Stimulated activated CD4-positive, alpha-beta T cell treated with anti-CD3 and anti-CD28 coated beads, Interleukin-4, amount 100 ng/mL, for 1 hour (primary cell): ENCODE data around the gene GRIK1.

Experiments used
- DNase-seq: peaks from one replicate; pipeline ENCODE4 v3.0.0-alpha.2; 2020

GRIK1 gene

DNA sequence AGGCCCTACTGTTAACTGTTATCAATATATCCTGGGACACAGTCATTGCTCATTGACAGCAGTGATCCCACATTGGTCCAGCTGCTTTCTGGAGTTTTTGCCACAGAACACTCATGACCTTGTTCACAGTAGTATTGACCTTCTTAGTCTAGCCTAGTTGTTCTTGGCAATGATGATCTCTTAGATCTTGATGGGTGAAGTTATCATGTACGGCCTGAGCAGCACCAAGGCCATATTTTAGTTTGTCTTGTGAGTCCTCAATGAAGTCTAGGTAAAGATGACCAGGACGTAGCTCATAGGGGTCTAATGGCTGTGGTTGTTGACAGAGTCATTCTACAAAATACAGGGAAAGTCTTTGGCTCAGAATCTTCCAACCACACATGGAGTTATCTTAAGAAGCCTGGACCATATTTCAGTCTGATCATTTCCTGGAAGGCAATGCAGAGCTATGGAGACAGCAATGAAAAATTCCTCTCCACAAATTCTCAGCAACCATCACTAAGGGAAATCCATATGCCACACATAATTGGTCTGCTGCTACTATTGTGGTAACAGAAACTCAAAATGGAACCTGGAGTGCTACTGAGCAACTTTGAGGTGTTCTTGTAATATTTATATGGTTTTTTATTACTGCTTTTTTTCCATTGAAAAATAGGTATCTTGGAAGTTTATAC, 279.6 kb downstream of the GRIK1 start:
- DNase-seq, result no peak

DNA sequence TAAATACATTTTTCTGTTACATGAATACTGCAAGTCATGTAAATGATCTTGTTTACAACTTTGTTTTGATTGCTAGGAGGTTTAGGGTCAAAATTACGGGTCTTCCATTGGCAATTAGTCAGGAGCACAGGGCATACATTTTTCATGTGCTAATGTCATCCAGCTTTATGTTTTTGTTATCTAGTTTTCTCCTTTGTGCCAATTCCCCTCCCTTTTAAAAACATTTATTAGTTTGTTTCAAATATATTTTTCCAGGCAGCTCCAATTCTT, 280.9 kb downstream of the GRIK1 start:
- DNase-seq, result no peak

- DNase-seq, result no peak
These were observed 281.4 kb downstream of the GRIK1 start for GRCh38 chr21:29658177-29658933.

- no peak for DNase-seq
These were observed 282.4 kb downstream of the GRIK1 start for GRCh38 chr21:29657240-29657989.

- DNase-seq, result no peak
These were observed 283.1 kb downstream of the GRIK1 start for GRCh38 chr21:29656504-29657239.

DNA sequence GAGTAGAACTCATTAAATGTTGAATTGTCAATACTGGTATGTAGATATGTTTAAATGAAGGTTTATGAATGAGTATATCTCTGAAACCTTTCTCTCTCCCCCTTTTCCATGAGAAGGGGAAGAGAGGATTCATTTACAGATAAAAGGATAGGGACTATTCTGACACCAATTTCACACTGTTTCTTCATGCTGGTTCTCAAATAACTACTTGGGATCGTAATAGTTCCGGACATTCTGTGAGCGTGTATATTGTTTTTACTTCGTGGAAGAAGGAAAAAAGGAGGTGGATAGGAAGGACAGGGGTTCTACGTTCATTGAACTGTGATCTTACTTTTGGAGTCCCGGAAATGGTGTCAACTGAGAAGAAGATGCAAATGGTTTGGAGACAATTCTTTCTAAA, 284.2 kb downstream of the GRIK1 start:
- DNase-seq, result no peak

DNA sequence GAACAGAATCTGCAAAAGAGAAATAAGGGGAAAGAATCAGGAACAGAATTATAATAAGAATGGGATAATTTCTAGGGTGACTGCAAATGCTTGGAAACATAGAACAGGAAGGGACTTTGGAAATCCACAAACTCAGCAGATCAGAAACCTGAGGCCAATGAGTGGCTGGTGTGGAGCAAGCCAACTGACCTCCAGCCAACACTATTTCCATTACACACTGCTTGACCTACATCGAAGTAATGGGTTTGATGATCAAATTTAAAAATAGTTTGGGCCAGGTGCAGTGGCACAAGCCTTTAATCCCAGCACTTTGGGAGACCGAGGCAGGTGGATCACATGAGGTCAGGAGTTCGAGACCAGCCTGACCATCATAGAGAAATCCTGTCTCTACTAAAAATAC, 284.9 kb downstream of the GRIK1 start:
- DNase-seq, result no peak

DNA sequence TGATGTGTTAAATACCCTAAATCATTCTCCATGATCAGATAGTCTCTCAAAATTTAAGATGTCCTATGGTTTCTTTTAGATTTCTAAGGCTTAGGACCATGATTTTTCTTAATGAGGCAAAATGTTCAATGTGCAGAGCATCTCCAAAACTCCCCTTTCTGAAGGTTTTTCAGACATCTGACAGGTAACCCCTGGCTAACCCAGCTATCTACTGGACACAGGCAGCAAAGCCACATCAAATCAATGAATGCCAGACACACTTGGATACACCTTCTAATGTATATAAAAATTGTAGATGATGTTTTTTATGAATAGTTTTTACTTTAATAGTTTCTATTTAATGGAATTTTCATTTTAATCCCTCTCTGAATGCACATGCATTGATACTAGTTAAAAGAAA, 285.6 kb downstream of the GRIK1 start:
- no peak for DNase-seq

- DNase-seq, result no peak
These were observed 289.2 kb downstream of the GRIK1 start for GRCh38 chr21:29650523-29651022.

- DNase-seq, result no peak
These were observed 290.4 kb downstream of the GRIK1 start for GRCh38 chr21:29649406-29649814.

- DNase-seq, result no peak
These were observed 291.0 kb downstream of the GRIK1 start for GRCh38 chr21:29648710-29649240.

GRCh38 chr21:29647353-29647781, 292.4 kb downstream of the GRIK1 start:
- no peak for DNase-seq

- no peak for DNase-seq
These were observed 293.9 kb downstream of the GRIK1 start for GRCh38 chr21:29645666-29646553.

GRCh38 chr21:29643289-29643688, 296.5 kb downstream of the GRIK1 start:
- no peak for DNase-seq

- DNase-seq, result no peak
These were observed 297.1 kb downstream of the GRIK1 start for GRCh38 chr21:29642551-29643245.

DNA sequence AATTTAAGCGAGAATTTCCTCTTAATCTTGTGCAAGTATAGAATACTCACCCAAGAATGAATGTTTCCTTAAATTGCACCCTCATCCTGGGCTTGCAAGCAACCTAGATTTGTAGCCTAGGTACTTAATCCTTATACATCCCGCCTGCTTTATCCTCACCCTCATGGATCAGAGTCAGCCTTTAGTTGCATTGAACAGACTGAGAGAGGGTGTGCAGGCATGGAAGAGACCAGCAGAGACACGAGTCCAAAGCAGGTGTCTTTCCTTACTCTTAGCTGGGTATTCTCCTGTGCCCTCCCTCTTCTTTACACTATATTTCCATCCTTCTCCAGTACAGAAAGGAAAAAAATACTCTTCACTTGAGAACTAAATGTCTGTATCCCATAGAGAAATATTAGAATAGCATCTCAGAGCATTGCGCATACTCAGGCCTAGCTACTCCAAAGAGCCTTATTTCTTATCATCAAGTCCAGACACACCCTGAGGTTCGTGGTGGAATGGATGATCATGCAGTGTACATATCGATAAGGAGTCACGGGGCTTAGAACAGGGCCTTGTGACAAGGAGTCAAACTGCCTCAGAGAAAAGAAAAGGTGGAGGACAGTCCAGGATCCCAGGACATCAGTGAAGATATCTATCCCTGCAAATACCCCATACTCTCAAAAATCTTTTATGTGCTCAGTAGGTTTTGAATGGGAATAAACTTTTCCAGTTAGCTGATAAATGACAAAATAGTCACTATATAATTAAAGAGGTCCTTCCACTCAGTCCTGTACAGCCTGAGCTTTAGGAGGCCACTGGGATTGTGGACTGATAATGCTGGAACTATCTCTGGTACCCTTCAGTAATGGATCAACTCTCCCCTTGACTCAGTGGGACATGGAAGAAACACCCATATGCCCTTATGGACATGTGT, 297.9 kb downstream of the GRIK1 start:
- no peak for DNase-seq

GRCh38 chr21:29641001-29641634, 298.7 kb downstream of the GRIK1 start:
- no peak for DNase-seq

GRCh38 chr21:29640080-29640508, 299.7 kb downstream of the GRIK1 start:
- no peak for DNase-seq

- DNase-seq, result no peak
These were observed 300.3 kb downstream of the GRIK1 start for GRCh38 chr21:29639366-29640079.
